Astrocyte of the hippocampus (primary cell): ENCODE data around the gene UNC50.
"Not testable (repeated sequence)": the region's sequence is repeated elsewhere in the genome, so short reads cannot be mapped to it uniquely, and the experiment has no call there.

Experiments
- DNase-seq: peaks from one replicate; pipeline ENCODE4 v3.0.0; 2011; ENCODE audit warnings: low read depth, low spot score

Gene UNC50

GRCh38 chr2:98576666-98577312, 31.6 kb upstream of the UNC50 start:
- no peak for DNase-seq

GRCh38 chr2:98577313-98577712, 31.1 kb upstream of the UNC50 start:
- DNase-seq, result no peak

DNA sequence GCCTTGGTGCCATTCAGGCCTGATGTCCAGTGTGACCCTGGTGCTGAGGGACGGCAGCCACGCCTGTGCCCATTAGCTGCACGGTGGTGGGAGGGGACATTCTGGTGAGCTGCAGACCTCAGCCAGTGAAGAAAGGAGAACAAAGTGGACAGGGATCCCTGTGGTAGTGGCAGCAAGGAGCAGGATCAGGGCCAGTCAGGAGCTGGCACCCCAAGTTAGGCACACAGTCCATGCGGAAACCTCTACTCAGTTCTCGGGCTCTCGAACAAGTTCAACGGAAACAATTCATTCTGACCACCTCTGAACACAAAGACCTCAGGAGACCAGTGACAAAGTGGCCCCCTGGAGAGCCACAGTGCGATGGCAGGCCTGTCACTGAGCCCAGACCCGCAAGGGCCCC, 30.2 kb upstream of the UNC50 start:
- DNase-seq, result no peak

GRCh38 chr2:98579926-98580325, 28.5 kb upstream of the UNC50 start:
- DNase-seq, result no peak

GRCh38 chr2:98580656-98581284, 27.6 kb upstream of the UNC50 start:
- no peak for DNase-seq

- DNase-seq, result no peak
These were observed 25.9 kb upstream of the UNC50 start for GRCh38 chr2:98582523-98582922.

DNA sequence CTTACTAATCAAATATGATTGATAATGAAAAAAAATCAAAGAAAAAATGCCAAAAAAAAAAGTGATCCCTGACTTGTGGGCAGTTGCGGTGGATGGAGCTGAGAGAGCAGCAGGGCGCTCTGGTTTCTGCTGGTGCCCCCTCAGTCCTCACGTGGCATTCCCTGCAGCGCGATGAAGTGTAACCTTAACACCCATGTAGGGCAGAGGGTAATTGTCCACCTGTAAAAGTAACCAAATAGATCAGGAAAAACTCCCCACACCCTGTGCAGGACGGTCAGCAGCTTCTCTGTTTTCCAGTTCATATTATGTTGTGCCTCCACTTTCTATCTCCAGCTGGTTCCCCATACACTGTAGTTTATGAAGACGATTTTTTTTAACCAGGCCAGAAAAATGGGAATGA, 25.1 kb upstream of the UNC50 start:
- no peak for DNase-seq

- no peak for DNase-seq
These were observed 24.4 kb upstream of the UNC50 start for GRCh38 chr2:98583816-98584618.

- no peak for DNase-seq
These were observed 23.0 kb upstream of the UNC50 start for GRCh38 chr2:98585386-98585785.

GRCh38 chr2:98586551-98587140, 21.7 kb upstream of the UNC50 start:
- no peak for DNase-seq

DNA sequence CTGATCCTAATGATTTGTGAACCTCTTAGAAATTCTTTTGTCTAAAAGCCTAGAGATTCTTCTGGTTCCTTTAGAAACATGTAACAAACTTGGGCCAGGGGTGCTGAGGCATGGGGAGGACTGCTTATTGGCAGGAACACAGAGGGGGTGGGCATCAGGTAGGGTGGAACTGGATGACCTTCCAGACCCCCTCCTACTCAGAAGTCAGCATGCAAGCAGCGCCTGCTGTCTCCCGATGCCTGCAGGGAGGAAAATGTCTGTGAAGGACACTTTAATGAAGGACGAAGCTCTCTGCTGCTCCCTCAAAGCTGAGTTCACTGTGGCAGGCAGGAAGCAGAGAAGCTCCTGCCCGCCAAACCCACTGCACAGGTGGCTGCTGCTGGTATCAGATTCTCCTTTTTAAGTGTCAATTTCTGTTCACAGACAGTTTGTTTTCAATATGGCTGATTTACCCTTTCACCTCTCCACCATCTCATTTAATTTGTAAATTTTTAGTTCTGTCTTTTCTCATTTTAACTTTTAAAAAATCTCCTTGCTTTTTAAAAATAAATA, 19.4 kb upstream of the UNC50 start:
- DNase-seq, result no peak

DNA sequence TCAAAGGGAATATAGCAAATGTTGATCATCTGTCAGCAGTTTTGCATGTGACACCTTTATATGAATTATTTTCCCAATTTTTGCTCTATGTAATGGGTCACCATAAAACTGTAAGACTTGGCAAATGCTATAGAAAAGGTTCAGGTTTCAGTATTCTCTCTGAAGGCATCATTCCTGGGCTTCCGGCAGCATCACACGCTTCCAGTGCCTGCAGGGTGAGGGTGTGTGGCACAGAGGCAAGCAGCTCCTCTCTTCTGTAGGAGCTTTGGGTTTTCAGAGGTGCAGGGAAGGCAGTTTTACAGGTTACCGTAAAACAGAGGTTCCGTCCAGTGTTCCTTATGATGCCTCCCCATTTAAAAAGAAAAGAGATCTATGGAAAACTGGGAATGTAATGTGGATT, 18.9 kb upstream of the UNC50 start:
- DNase-seq, result no peak

- DNase-seq, result no peak
These were observed 15.8 kb upstream of the UNC50 start for GRCh38 chr2:98592565-98592964.

GRCh38 chr2:98594665-98595064, 13.7 kb upstream of the UNC50 start:
- DNase-seq, result not testable (repeated sequence)

GRCh38 chr2:98598781-98599428, 9.5 kb upstream of the UNC50 start:
- no peak for DNase-seq

GRCh38 chr2:98601532-98602132, 6.8 kb upstream of the UNC50 start:
- peak; percentile 68 for DNase-seq

DNA sequence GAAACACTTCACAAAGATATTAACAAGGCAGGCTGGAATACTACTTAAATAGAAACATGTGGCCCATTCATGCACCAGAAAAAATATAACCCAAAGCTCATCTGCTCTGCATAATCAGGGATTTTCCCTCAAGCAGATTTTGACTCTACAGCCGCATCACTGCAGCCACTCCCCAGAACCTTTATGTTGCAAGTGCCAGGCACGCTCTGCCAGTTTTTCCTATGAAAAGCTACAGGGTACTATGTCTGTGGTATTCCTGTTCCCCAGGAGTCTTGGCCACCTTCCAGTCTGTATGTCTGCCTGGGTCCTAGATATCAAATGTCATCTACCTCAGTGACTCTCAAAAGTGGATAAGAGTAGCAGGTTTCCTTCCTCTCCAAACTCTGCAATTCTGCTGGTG, 3.8 kb upstream of the UNC50 start:
- DNase-seq, result no peak

- no peak for DNase-seq
These were observed 3.3 kb upstream of the UNC50 start for GRCh38 chr2:98605076-98605475.

DNA sequence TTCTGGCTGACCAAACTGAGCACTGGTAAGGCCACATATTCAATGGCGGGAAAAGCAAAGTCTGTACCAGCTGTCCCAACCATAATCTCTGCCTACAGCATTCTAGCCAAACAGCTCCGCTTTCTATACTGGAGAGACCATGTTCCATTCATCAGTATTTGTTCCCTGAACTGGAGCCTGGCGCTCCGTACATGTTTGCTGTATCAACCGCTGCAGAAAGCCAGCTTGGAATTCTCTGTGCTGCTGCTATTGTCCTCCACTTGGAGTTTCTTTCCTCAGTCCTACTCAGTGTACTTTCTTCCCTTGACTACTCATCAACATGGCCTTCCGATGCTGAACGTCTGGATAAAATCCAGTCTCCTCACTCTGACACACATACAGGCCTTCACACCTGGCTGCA, 2.0 kb upstream of the UNC50 start:
- DNase-seq, result no peak

- DNase-seq, result no peak
These were observed 1.3 kb upstream of the UNC50 start for GRCh38 chr2:98607104-98607503.

- DNase-seq, result no peak
These were observed 661 bp upstream of the UNC50 start for GRCh38 chr2:98607741-98608115.
